ENCODE measurements around the gene DAPL1.

Gene DAPL1

GRCh38 chr2:158766524-158766923 is 28.6 kb upstream of the DAPL1 start:
- TF ChIP-seq, protein P1, sequence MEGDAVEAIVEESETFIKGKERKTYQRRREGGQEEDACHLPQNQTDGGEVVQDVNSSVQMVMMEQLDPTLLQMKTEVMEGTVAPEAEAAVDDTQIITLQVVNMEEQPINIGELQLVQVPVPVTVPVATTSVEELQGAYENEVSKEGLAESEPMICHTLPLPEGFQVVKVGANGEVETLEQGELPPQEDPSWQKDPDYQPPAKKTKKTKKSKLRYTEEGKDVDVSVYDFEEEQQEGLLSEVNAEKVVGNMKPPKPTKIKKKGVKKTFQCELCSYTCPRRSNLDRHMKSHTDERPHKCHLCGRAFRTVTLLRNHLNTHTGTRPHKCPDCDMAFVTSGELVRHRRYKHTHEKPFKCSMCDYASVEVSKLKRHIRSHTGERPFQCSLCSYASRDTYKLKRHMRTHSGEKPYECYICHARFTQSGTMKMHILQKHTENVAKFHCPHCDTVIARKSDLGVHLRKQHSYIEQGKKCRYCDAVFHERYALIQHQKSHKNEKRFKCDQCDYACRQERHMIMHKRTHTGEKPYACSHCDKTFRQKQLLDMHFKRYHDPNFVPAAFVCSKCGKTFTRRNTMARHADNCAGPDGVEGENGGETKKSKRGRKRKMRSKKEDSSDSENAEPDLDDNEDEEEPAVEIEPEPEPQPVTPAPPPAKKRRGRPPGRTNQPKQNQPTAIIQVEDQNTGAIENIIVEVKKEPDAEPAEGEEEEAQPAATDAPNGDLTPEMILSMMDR (IDR thresholded peaks at IDR 0.05): no peak

GRCh38 chr2:158772306-158773078 is 22.6 kb upstream of the DAPL1 start:
- TF ChIP-seq, protein P1 (IDR thresholded peaks at IDR 0.05): no peak

GRCh38 chr2:158773121-158773520 is 22.0 kb upstream of the DAPL1 start:
- TF ChIP-seq, protein P1 (IDR thresholded peaks at IDR 0.05): no peak

DNA sequence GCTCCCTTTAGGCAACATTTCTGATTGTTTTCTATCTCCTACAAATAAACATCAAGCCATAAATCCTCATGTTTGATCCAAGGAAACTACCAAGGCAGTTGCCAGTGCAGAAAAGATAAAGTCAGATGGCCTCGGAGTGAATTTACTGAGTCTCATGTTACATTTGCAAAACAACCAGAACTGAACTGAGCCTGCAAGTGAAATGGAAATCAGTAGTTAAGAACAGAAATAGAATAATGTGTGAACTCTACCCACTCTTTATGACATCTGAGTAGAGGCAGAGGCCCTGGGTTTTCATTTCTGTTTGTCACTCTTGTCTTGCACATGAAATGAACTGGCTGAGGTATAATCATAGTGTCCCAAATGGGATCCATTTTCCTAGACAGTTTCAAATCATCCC is 20.4 kb upstream of the DAPL1 start:
- TF ChIP-seq, protein P1 (IDR thresholded peaks at IDR 0.05): no peak

DNA sequence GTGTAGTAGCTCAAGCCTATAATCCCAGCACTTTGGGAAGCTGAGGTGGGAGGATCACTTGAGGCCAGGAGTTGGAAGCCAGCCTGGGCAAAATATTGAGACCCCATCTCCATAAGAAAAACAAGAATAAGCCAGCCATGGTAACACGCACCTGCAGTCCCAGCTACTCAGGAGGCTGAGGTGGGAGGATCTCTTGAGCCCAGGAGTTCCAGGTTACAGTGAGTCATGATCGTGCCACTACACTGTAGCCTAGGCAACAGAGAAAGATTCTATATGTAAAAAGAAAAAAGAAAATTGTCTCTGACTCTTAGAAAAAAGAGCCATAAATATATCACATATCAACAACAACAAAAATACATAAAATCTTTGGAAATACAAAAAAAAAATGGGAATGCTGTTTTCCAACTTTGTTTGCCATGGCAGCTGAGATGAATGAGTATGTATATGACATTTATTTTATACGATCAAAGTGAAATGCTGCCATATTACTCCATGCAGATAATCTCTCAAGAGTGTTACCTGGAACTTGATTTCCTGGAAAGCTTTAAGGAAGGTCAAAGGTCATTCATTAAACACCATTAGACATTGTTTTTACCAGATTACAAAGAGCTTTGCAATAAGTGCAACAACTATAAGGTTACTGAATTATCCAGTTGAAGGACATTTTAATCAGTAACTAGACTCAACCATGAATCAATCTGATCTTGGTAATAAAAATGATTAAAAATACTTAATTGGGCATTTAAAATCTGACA is 19.7 kb upstream of the DAPL1 start:
- TF ChIP-seq, protein P1 (IDR thresholded peaks at IDR 0.05): no peak

GRCh38 chr2:158776231-158776630 is 18.9 kb upstream of the DAPL1 start:
- TF ChIP-seq, protein P1 (IDR thresholded peaks at IDR 0.05): no peak

DNA sequence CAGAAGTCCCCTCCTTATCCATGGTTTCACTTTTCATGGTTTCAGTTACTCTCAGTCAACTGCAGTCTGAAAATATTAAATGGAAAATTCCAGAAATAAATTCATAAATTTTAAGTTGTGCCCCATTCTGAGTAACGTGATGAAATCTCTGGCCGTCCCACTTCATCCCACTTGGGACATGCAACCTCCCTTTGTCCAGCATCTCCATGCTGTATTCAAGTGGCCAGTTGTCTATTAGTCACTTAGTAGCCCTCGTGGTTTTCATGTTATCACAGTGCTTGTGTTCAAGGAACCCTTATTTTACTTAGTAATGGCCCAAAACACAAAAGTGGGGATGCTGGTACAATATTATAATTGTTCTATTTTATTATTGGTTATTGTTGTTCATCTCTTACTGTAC is 18.0 kb upstream of the DAPL1 start:
- TF ChIP-seq, protein P1 (IDR thresholded peaks at IDR 0.05): no peak

Measured in LNCAP (cell line).